Sigmoid colon (tissue), 4 donors: ENCODE measurements around the gene FAM240A.

Experiments used
- EP300 ChIP-seq, 4 donors: sonication (generic); formaldehyde crosslinking; IDR thresholded peaks; one replicate each; pipeline ENCODE4 v1.6.1; 2017; ENCODE audit warnings: antibody characterized with exemption in 4 of 4
- POLR2A ChIP-seq, 2 donors: fragments of 450-650 bp; IDR thresholded peaks; one replicate each; pipeline ENCODE4 v1.6.1; 2016; ENCODE audit warnings: antibody characterized with exemption in 2 of 2, mild to moderate bottlenecking in 2 of 2, moderate library complexity in 2 of 2
- POLR2AphosphoS5 ChIP-seq, 4 donors: sonication (generic); formaldehyde crosslinking; IDR thresholded peaks; one replicate each; pipeline ENCODE4 v1.6.1; 2017; ENCODE audit warnings: antibody characterized with exemption in 4 of 4
- TF ChIP-seq, protein P1 (sequence below), 4 experiments: fragments of 450-650 bp in 3 of 4; fragments of 200-600 bp in 1 of 4; IDR thresholded peaks; one replicate each; pipeline ENCODE4 v1.5.1; 2016 to 2019; ENCODE audit warnings: antibody characterized with exemption in 4 of 4, mild to moderate bottlenecking in 3 of 4, moderate library complexity in 2 of 4

DNA sequence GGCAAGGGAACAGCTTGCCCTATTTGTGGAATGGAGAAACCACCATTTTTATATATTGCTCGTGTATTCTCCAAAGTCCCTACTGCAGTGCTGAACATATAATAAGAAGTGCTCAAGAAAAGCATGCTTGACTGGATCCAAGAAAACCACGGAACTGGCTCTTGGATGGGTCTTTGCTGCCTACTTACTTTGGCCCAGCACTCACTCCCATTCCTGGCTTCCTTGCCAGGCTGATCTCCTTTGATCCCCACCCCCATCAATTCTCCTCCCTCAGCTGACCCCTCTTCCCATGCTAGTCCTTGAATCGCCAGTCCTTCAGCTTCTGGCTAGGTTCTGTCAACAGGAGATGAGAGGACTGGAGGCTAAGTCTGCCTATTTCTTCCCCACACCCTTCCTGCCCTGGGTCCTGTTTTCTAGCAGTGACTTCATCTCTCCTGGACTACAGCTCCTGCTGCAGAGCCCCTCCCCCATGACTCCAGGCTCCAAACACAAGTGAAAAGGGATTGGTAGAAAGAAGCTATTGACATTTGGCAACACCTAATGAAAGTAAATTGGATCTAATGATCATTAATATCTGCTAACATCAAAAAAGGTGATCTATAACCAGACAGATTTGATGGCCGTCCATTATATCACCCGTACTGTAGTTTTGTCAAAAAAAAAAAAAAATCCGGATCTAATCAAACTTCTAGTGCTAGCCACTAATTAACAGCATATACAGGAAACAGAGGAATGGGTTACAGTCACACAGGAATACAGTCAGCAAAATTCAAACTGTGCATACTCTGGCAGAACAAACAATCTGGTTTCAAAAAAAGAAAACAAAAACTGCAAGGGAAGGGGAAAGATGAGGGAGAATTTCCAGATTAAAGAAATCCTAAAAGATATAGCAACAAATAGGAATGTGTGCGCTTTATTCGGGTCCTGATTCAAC is 7.8 kb downstream of the FAM240A start:
- TF ChIP-seq POLR2AphosphoS5 (IDR thresholded peaks at IDR 0.05) (no peak), EP300 (IDR thresholded peaks at IDR 0.05) (no peak), POLR2A (IDR thresholded peaks at IDR 0.05) (no peak)
- TF ChIP-seq, protein P1, sequence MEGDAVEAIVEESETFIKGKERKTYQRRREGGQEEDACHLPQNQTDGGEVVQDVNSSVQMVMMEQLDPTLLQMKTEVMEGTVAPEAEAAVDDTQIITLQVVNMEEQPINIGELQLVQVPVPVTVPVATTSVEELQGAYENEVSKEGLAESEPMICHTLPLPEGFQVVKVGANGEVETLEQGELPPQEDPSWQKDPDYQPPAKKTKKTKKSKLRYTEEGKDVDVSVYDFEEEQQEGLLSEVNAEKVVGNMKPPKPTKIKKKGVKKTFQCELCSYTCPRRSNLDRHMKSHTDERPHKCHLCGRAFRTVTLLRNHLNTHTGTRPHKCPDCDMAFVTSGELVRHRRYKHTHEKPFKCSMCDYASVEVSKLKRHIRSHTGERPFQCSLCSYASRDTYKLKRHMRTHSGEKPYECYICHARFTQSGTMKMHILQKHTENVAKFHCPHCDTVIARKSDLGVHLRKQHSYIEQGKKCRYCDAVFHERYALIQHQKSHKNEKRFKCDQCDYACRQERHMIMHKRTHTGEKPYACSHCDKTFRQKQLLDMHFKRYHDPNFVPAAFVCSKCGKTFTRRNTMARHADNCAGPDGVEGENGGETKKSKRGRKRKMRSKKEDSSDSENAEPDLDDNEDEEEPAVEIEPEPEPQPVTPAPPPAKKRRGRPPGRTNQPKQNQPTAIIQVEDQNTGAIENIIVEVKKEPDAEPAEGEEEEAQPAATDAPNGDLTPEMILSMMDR (IDR thresholded peaks at IDR 0.05), result no peak
